Measurements from ENCODE around the gene PRKD1. TPM values are rescaled to one million over a fixed set of nuclear protein-coding genes. Genes with fewer than 3 reads are reported as not detected.

Gene PRKD1
- total RNA-seq, 1 experiment from 2014 or later: 2.7 TPM

- H3K9me3 Mint-ChIP-seq: no peaks in the 10 kb centered on the region
- no CpG with 5 or more reads among the region's 4 CpGs for WGBS (ENCODE audit: extremely low coverage, insufficient read length, low lambda C conversion rate)
- Histone ChIP-seq H4K20me1 (ENCODE audit: control insufficient read depth, insufficient read depth, insufficient read length) (no peaks in the 10 kb centered on the region), H3K9me3 (ENCODE audit: control insufficient read depth, low read depth, low read length) (no peaks in the 10 kb centered on the region), H3K18ac (ENCODE audit: insufficient read length, low read depth, low read length) (no peak overlapping the region), H3K56ac (ENCODE audit: insufficient read length, low read depth, low read length) (no peak overlapping the region), H2BK5ac (ENCODE audit: insufficient read length, low read length) (no peak overlapping the region), H2AK5ac (ENCODE audit: insufficient read length, low read length) (no peak overlapping the region), H2AFZ (ENCODE audit: low read length) (no peak overlapping the region), H4K5ac (ENCODE audit: insufficient read length, low read depth, low read length) (no peak overlapping the region), H4K91ac (ENCODE audit: insufficient read length, low read depth, low read length) (no peak overlapping the region), H2BK20ac (ENCODE audit: low read depth, low read length, poor library complexity, severe bottlenecking) (no peak overlapping the region), H4K8ac (replicated peaks; ENCODE audit: insufficient read length, low read depth, low read length) (no peak overlapping the region), H3K4me2 (ENCODE audit: insufficient read depth, insufficient read length, low read length) (no peak overlapping the region), H2BK15ac (ENCODE audit: low read depth, low read length) (no peak overlapping the region), H2BK120ac (ENCODE audit: low read depth, low read length, poor library complexity, severe bottlenecking) (no peak overlapping the region), H2BK12ac (ENCODE audit: insufficient read length, low read depth, low read length) (no peak overlapping the region), H3K14ac (ENCODE audit: insufficient read depth, low read length) (no peak overlapping the region), H3K27ac (ENCODE audit: insufficient read length, low read depth, low read length) (no peak overlapping the region), H3K4me1 (ENCODE audit: insufficient read depth, low read length) (no peaks in the 10 kb centered on the region), H3K79me1 (ENCODE audit: insufficient read depth, low read depth, low read length, poor library complexity, severe bottlenecking) (no peaks in the 10 kb centered on the region), H3K79me2 (ENCODE audit: insufficient read depth, low read length) (no peaks in the 10 kb centered on the region), H3K27me3 (ENCODE audit: insufficient read depth, low read length) (no peaks in the 10 kb centered on the region), H3K9ac (ENCODE audit: extremely low read depth, insufficient read length, low read length) (no peak overlapping the region), H3K4ac (ENCODE audit: low read depth, low read length) (no peak overlapping the region), H3K23ac (ENCODE audit: insufficient read length, low read depth, low read length) (no peak overlapping the region), H3K23me2 (ENCODE audit: insufficient read length, low read depth, low read length, poor library complexity, severe bottlenecking) (no peaks in the 10 kb centered on the region), H3T11ph (ENCODE audit: low read length) (no peak overlapping the region)
- DNase-seq: no peak
- peak overlapping the region in 1 of 3 experiments; percentile 3; a peak in 2 of 7 replicates for H3K27ac Mint-ChIP-seq
- H3K4me1 Mint-ChIP-seq: peaks cover 0 to 3% of the 10 kb centered on the region in 2 experiments; a peak in 1 of 4 replicates
- TF ChIP-seq CTCF (conservative IDR thresholded peaks at IDR 0.05): no peak
- no peaks in the 10 kb centered on the region for H3K36me3 Mint-ChIP-seq (ENCODE audit: insufficient read depth in 1 of 3, low read depth in 3 of 3)
- H3K27me3 Mint-ChIP-seq (ENCODE audit: low read depth): no peaks in the 10 kb centered on the region
- H3K4me3 Mint-ChIP-seq: no peak overlapping the region
These were observed 172.2 kb downstream of the PRKD1 start for GRCh38 chr14:29755311-29756018.
